Measurements from ENCODE around the gene MAML3. TPM values are rescaled to one million over a fixed set of nuclear protein-coding genes. Genes with fewer than 3 reads are reported as not detected.

MAML3 gene
- total and polyA plus RNA-seq, 2 of the 13 experiments (the other 11 are each of a cell fraction or from before 2014, with no cell fraction given) = 0.05 to 0.13 TPM

DNA sequence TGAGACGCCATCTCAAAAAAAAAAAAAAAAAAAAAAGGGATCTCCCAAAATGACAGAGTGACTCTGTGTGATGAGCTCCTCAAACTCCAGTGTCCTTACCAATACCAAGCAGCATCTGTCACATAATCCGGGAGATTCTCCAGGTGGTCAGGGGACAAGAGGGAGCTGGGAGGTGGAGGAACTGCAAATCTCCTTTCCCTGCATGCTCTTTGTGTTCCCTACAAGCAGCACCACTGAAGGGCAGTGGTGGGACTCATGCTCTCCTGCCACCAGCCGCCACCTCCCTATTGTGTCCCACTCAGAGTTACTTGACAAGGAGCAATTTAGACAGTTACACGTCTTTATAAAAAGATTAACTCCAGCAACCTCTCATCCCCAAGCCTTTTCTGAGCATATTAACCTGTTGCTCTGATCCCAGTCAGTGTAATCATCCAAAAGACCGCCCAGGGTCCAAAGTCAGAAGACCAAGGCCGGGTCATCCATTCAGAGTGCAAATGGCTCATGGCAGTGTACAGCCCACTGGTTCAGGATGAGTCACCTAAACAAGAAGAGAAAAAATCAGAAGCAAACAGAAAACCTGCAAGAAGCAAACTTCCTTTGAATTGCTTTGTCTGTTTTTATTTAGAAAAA lies 464.8 kb downstream of the MAML3 start (continued):
- TF ChIP-seq HNRNPLL (IDR thresholded peaks at IDR 0.05; ENCODE audit: low read depth, low read length, poor library complexity, severe bottlenecking) = no peak
- TF ChIP-seq TAF1 (CRISPR knock-in tag; IDR thresholded peaks at IDR 0.05) = no peak
- TF ChIP-seq ZNF850 (CRISPR knock-in tag; conservative IDR thresholded peaks at IDR 0.05) = no peak
- no peak for TF ChIP-seq CREB3 (CRISPR knock-in tag; IDR thresholded peaks at IDR 0.05)
- TF ChIP-seq, protein P1, sequence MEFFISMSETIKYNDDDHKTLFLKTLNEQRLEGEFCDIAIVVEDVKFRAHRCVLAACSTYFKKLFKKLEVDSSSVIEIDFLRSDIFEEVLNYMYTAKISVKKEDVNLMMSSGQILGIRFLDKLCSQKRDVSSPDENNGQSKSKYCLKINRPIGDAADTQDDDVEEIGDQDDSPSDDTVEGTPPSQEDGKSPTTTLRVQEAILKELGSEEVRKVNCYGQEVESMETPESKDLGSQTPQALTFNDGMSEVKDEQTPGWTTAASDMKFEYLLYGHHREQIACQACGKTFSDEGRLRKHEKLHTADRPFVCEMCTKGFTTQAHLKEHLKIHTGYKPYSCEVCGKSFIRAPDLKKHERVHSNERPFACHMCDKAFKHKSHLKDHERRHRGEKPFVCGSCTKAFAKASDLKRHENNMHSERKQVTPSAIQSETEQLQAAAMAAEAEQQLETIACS (CRISPR knock-in tag; IDR thresholded peaks at IDR 0.05) = no peak
- TF ChIP-seq ZSCAN30 (CRISPR knock-in tag; IDR thresholded peaks at IDR 0.05) = no peak
- no peak for TF ChIP-seq TEF (CRISPR knock-in tag; IDR thresholded peaks at IDR 0.05)
- no peak for TF ChIP-seq NFYC (CRISPR knock-in tag; IDR thresholded peaks at IDR 0.05)
- no peak for TF ChIP-seq ZNF33B (CRISPR knock-in tag; IDR thresholded peaks at IDR 0.05)
- TF ChIP-seq, protein P2, sequence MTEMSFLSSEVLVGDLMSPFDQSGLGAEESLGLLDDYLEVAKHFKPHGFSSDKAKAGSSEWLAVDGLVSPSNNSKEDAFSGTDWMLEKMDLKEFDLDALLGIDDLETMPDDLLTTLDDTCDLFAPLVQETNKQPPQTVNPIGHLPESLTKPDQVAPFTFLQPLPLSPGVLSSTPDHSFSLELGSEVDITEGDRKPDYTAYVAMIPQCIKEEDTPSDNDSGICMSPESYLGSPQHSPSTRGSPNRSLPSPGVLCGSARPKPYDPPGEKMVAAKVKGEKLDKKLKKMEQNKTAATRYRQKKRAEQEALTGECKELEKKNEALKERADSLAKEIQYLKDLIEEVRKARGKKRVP (CRISPR knock-in tag; IDR thresholded peaks at IDR 0.05) = peak in 1 of 2 experiments; percentile 76; a peak in 2 of 4 replicates
- peak; percentile 43; the same call in 1 of the 2 replicates for TF ChIP-seq ZNF281 (CRISPR knock-in tag; IDR thresholded peaks at IDR 0.05; ENCODE audit: borderline replicate concordance)
- TF ChIP-seq SP4 (CRISPR knock-in tag; IDR thresholded peaks at IDR 0.05) = no peak
- no peak for TF ChIP-seq CTCF (CRISPR knock-in tag; IDR thresholded peaks at IDR 0.05)
- no peak for TF ChIP-seq SATB2 (CRISPR knock-in tag; IDR thresholded peaks at IDR 0.05)
- TF ChIP-seq MTF1 (CRISPR knock-in tag; IDR thresholded peaks at IDR 0.05) = no peak
- TF ChIP-seq, protein P3, sequence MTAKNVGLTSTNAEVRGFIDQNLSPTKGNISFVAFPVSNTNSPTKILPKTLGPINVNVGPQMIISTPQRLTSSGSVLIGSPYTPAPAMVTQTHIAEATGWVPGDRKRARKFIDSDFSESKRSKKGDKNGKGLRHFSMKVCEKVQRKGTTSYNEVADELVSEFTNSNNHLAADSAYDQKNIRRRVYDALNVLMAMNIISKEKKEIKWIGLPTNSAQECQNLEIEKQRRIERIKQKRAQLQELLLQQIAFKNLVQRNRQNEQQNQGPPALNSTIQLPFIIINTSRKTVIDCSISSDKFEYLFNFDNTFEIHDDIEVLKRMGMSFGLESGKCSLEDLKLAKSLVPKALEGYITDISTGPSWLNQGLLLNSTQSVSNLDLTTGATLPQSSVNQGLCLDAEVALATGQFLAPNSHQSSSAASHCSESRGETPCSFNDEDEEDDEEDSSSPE (CRISPR knock-in tag; IDR thresholded peaks at IDR 0.05) = no peak; the same call in 1 of the 2 replicates
- no peak for TF ChIP-seq HNRNPL (IDR thresholded peaks at IDR 0.05; ENCODE audit: low read depth, low read length)
- TF ChIP-seq SKI (IDR thresholded peaks at IDR 0.05; ENCODE audit: partially characterized antibody) = peak; percentile 33

Data from HepG2 (cell line).